Left lobe of liver (tissue), 2 donors: ENCODE measurements around the gene CENPP. TPM values are rescaled to one million over a fixed set of nuclear protein-coding genes. Genes with fewer than 3 reads are reported as not detected.
"Not testable (repeated sequence)": the region's sequence is repeated elsewhere in the genome, so short reads cannot be mapped to it uniquely, and the experiment has no call there.

Experiments
- ATAC-seq: fragments of 200-7000 bp; cut with Tn5 transposase; one replicate; pipeline ENCODE4 v1.9.1; 2020; ENCODE audit warnings: mild to moderate bottlenecking, moderate library complexity
- DNase-seq: peaks from one replicate; pipeline ENCODE4 v3.0.0-alpha.2; 2020; ENCODE audit warnings: low spot score
- total RNA-seq: library from RNA; stranded (reverse); gene quantifications from one replicate; pipeline ENCODE4 v1.2.1, GENCODE V29; 2021
- donor health status: DM: no; HTN: no; CAD: no; lungs with moderate emphysema.
- donor health status: DM: no; HTN: yes; CAD: no.

The CENPP gene
- total RNA-seq, 1 donor from 2014 or later = 1.2 TPM

DNA sequence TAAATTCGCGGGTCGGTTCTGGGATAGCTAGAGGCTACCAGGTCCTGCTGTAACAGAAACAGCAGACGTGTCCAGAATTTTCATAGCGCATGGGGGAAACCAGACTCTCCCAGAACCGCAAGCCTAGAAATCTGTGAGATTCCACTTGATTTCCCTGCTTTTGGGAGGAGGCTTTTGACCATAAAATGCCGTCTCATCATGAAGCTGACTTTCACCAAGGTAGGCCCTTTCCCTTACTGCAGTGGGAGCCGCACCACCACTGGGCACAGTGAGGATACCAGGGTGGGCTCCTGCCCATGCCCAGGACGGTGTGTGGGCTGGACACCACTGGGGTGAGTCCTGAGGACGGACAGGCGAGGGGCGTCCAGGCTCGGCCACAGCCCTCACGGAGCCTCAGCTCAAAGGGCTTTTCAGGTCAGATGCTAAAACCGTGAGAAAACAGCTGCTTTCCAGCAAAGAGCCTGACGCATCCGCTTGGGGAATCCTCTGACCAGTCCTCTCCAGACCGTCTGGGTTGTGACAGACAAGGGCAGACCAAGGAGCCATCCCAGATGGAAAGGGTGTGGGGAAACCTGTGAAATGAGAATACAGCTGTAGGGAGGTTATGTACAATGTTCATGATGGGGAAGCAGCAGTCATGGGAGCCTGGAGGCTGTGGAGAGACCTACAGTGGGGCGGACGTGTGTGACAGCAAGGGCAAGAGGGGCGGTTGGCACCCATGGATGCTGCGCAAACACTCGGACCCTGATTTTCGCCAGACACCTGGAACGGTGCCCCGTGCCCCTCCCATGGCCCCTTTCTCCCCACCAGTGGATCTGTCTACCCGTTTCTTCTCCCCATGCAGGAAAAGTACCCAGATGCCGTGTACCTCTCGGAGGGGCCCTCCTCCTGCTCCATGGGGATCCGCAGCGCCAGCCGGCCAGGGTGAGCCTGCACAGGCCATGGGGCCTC lies 285.0 kb downstream of the CENPP start:
- ATAC-seq (no peak), DNase-seq (no peak)

DNA sequence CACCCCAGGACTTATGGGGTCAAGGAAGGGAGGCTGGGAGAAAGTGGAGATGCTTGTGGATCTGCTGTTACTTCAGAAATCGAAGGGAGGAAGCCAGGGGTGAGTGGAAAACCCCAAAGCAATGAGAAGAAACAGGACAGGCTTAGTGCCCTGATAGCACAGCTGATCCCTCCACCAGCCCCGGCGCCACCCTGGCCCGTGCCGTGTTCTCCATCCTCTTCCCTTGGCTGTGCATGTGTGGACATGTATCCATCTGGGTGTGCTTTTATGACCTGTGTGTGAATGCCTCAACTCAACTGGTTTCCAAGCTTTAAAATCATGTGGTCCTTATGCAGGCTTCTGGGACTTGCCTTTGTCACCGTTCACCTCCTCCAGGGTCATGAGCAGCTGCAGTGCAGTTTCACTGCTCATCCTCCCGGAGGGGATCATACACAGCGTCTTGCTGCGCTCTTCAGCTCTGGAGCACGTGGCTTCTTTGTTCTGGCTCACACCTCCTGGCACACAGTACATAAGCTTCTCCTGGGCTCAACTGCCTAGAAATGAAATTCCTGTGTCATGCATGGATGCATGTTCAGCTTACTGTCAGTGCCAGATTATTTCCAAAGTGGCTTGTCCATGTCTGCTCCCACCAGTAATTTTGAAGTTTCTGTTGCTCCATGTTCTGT lies 286.0 kb downstream of the CENPP start:
- DNase-seq (no peak), ATAC-seq (no peak)

DNA sequence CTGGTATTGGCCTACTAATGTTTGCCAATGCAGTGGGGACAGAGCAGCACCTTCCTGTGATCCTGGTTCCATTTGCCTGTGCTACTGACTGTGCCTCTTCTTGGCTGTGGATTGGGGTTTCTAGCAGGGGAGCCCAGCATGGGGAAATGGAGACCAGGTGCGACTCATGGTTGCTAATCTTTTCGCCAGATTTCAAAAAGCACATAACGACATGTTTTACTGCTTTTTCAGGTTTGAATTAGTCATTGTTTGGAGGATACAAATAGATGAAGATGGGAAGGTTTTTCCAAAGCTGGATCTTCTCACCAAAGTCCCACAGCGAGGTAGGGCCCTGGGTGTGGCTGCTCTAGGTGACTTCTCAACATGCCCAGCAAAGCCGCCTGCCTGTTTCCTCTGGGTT lies 286.5 kb downstream of the CENPP start:
- ATAC-seq = no peak
- no peak for DNase-seq

DNA sequence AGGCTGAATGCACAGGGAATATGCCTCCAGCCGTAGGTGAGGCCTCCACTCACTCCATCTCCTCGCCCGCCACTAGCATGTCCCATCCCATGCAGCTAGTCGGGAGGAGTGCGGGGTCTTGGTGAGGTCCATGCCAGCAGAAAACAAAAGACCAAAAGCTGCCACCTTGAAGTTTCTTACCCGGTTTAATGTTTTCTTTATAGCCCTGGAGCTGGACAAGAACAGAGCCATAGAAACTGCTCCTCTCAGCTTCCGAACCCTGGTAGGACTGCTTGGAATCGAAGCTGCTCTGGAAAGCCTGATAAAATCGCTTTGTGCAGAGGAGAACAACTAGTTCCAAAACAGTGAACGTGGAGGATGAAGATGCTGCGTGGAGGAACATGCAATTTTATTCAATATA lies 287.1 kb downstream of the CENPP start:
- ATAC-seq (no peak), DNase-seq (no peak)

DNA sequence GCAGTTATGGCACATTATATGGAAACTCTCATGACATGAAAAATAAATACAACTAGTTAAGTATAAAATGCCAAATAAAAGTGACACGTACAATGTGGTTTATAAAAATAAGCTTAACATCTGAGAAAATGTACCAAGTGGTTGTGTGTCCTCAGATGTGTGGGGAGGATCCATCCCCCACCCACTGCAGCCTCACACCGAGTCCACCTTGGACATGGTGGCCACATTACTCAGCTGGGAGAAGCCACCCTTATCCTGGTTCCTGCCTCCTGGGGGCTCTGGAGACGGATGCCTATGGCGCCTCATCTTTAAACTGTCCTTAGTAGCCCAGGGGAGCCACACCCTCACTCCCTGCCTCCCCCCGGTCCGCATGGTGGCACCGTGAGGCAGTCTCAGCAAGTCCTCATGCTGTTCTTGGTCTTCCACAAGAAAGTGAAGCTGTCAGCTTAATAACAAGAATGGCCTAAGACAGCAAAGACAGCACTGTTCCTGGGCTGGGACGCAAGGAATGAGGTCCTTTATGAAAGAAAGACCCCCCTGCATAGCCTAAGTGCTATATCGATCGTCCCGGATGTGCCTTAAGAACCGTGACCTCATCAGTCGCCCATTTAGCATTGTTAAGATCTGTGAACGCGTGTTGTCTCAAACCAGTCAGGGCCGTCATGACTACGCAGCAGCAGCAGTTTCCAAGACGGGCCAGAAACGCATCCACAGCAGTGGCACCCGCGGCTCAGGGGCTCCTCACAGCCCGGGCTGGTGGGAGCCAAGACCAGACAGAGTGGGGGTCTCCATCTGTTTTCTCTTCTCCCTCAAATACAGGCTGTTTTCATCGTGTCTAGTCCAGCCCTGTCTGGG lies 287.7 kb downstream of the CENPP start:
- ATAC-seq (no peak), DNase-seq (no peak)

- DNase-seq = no peak
These were observed 288.4 kb downstream of the CENPP start for GRCh38 chr9:92614123-92614510.

GRCh38 chr9:92614763-92615461 lies 289.2 kb downstream of the CENPP start:
- DNase-seq (peak; percentile 40), ATAC-seq (no peak)

More at GRCh38 chr9:92614123-92614510, 288.4 kb downstream of the CENPP start:
- ATAC-seq = no peak

DNA sequence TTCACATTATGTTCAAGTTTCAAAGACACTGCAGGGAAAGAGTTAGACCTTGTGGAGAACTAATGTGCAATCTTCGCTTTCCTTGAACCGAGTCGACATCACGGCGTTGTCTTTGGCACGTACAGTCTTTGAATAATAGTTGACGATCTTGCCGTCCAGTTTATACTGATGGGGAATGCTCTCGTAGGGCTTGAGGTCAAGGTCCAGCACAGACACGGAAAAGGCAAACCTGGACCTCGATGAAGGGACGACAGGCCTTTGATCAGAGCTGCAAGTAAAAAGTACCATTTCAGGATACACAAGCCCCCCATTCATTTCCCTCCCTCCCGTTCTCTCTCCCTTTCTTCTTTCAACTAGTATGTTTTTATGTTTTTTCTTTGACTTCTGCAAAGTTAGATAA lies 290.0 kb downstream of the CENPP start:
- peak; percentile 35 for DNase-seq
- ATAC-seq = no peak

DNA sequence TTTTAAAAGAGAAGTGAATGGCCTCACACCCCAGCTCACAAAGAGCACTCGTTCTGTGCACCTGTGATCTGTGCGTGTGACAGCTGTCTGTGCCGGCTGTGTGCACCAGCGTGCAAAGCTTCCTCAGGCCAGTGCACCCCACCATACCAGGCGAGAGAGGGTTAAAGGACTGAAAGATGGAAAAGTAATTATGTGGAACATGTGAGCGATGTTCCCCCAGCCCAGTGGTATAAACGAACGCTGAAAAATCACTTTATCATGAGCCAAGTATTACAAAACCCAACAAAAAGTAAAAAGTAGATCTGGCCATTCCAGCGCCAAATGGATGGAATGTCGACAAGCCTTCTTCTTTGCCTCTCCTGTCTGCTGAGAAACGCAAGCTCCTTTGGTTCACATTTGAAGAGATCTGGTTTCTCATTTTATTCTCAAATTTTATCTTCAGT lies 290.5 kb downstream of the CENPP start:
- peak; percentile 41 for DNase-seq
- ATAC-seq = peak; percentile 14

GRCh38 chr9:92616655-92617111 lies 290.9 kb downstream of the CENPP start:
- DNase-seq (peak; percentile 79), ATAC-seq (peak; percentile 83)

- ATAC-seq = peak; percentile 5
- peak; percentile 45 for DNase-seq
These were observed 291.6 kb downstream of the CENPP start for GRCh38 chr9:92617195-92617813.

DNA sequence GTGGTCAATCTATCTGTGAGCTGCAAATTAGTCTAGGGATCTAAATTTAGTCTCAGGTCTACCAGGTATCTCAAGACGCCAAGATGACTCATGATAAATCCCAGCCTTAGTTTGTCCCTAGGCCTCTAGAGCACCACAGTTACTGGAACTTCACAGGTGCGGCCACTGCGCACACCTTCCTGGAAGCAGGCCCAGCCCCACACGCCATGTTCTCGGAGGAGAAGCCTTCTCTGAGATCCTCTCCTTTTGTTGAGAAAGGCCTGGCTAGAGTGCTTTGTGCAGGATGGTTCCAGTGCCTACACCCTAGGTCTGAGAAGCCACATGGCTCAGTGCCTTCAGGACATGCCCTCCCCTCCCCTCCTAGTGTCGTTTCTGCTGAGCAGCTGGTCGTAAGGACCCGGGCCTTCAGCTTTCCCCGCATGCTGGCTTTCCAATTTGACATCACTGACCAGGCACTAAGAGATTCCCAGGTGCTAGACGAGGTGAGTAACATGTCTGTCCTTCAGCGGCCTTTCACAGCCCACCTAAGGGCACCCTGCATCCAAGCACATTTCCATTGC lies 292.3 kb downstream of the CENPP start:
- no peak for ATAC-seq
- peak; percentile 41 for DNase-seq

GRCh38 chr9:92618633-92619225 lies 293.0 kb downstream of the CENPP start:
- peak; percentile 60 for ATAC-seq

DNA sequence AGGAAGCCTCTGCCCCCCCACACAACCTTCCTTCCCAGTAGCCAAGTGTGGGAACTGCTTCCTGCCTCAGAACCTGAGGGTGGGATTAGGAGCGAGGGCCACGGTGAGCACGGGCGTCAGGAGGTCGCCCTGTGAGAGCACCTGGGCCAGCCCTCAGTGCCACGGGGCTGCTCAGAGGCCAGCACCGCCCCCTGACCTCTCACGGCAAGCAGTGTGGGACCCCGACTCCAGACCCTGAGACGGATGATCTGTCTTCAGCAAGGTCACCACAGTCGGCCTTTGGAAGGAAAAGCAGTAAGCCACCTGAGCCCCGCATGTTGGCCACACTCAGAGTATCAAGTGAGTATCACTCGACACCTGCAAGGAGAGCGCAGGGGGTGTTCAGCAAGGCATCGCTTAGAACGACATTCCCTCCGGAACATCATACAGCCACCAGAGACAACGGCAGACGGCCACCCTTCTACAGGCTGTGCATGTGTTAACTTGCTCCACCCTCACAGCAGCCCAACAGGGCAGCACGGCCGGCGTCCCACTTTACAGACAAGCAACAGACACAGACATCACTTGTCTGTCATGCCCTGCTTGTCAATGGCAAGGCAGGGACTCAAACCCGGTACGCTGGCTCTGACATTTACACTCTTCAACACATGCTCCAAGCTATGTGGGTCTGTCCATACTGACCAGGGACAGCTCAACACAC lies 294.0 kb downstream of the CENPP start:
- ATAC-seq = no peak
- DNase-seq = peak; percentile 41

More at GRCh38 chr9:92618633-92619225, 293.0 kb downstream of the CENPP start:
- DNase-seq = peak; percentile 79

DNA sequence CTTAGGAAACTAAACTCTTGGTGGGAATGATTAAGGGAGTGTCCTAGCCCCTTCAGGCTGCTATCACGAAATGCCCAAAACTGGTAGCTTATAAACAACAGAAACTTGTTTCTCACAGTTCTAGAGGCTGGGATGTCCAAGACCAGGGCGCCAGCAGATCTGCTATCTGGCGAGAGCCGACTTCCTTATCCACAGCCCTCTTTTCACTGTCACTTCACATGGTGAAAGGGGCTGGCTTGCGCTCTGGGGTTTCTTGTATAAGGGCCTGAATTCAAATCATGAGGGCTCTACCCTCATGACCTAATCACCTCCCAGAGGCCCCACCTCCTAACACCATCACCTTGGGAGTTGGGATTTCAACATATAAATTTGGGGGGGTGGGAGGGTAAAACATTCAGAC lies 295.1 kb downstream of the CENPP start:
- DNase-seq = peak; percentile 16
- ATAC-seq = no peak

- peak; percentile 28 for DNase-seq
- ATAC-seq = not testable (repeated sequence)
These were observed 298.2 kb downstream of the CENPP start for GRCh38 chr9:92623936-92624335.

DNA sequence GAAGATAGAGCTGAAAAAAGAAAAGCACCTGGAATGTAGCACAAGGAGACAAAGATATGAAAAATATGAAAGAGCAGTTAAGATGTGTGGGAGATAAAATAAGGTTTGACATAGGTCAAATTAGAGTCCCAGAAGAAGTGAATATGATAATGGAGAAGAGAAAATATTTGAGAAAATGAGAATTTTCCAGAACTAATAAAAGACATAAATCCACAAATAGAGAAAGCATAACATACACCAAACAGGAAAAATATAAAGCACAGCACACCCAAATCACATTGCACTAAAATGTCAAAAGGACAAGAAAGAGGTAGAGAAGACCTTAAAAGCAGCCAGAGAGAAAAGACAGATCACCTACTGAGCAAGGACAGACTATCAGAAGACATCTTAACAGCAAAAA lies 300.7 kb downstream of the CENPP start:
- DNase-seq (no peak), ATAC-seq (no peak)

GRCh38 chr9:92627651-92628050 lies 301.9 kb downstream of the CENPP start:
- DNase-seq (no peak), ATAC-seq (no peak)
